H9 (cell line): ENCODE measurements around the gene C13orf42. TPM values are rescaled to one million over a fixed set of nuclear protein-coding genes. Genes with fewer than 3 reads are reported as not detected.

ENCODE experiments used
- DNase-seq: peaks from one replicate; pipeline ENCODE4 v3.0.0-alpha.2; 2017
- H2AFZ ChIP-seq: one replicate; pipeline ENCODE4 v1.6.1; 2013; ENCODE audit warnings: mild to moderate bottlenecking, low read length, control low read depth, moderate library complexity
- H2AK5ac ChIP-seq: 2 replicates; pipeline ENCODE4 v1.6.1; 2013; ENCODE audit warnings: low read length, control low read depth, mixed read lengths; ENCODE audit not compliant: insufficient read length
- H2BK120ac ChIP-seq: one replicate; pipeline ENCODE4 v1.6.1; 2013; ENCODE audit warnings: low read depth, mild to moderate bottlenecking, low read length, control low read depth, inconsistent platforms; ENCODE audit not compliant: poor library complexity, severe bottlenecking
- H2BK12ac ChIP-seq: 2 replicates; pipeline ENCODE4 v1.6.1; 2013; ENCODE audit warnings: low read length, control low read depth, mixed read lengths, low read depth; ENCODE audit not compliant: insufficient read length
- H2BK15ac ChIP-seq: 2 replicates; pipeline ENCODE4 v1.6.1; 2013; ENCODE audit warnings: low read depth, low read length, control low read depth
- H2BK20ac ChIP-seq: one replicate; pipeline ENCODE4 v1.6.1; 2013; ENCODE audit warnings: low read depth, mild to moderate bottlenecking, low read length, control low read depth, inconsistent platforms; ENCODE audit not compliant: poor library complexity, severe bottlenecking
- H2BK5ac ChIP-seq: 2 replicates; pipeline ENCODE4 v1.6.1; 2013; ENCODE audit warnings: low read length, control low read depth, mixed read lengths; ENCODE audit not compliant: insufficient read length
- H3K14ac ChIP-seq: 2 replicates; pipeline ENCODE4 v1.6.1; 2013; ENCODE audit warnings: low read length, control low read depth; ENCODE audit not compliant: insufficient read depth
- H3K18ac ChIP-seq: 2 replicates; pipeline ENCODE4 v1.6.1; 2013; ENCODE audit warnings: low read depth, mild to moderate bottlenecking, mixed read lengths, low read length, control low read depth; ENCODE audit not compliant: insufficient read length
- H3K23ac ChIP-seq: 2 replicates; pipeline ENCODE4 v1.6.1; 2013; ENCODE audit warnings: low read length, control low read depth, mixed read lengths, low read depth; ENCODE audit not compliant: insufficient read length
- H3K23me2 ChIP-seq: 2 replicates; pipeline ENCODE4 v1.6.1; 2013; ENCODE audit warnings: low read depth, mild to moderate bottlenecking, mixed read lengths, low read length, control low read depth; ENCODE audit not compliant: insufficient read length, poor library complexity, severe bottlenecking
- H3K27ac ChIP-seq: 2 replicates; pipeline ENCODE4 v1.5.1; 2013; ENCODE audit warnings: low read length, control low read depth, mixed read lengths, low read depth; ENCODE audit not compliant: insufficient read length
- H3K27me3 ChIP-seq: 2 replicates; pipeline ENCODE4 v1.6.1; 2013; ENCODE audit warnings: low read length, control low read depth, inconsistent platforms; ENCODE audit not compliant: insufficient read depth
- H3K4ac ChIP-seq: 2 replicates; pipeline ENCODE4 v1.6.1; 2013; ENCODE audit warnings: low read depth, mild to moderate bottlenecking, control low read depth, inconsistent platforms, low read length, moderate library complexity
- H3K4me1 ChIP-seq: 2 replicates; pipeline ENCODE4 v1.6.1; 2013; ENCODE audit warnings: low read length, control low read depth, inconsistent platforms; ENCODE audit not compliant: insufficient read depth
- H3K4me2 ChIP-seq: 2 replicates; pipeline ENCODE4 v1.6.1; 2013; ENCODE audit warnings: low read length, control low read depth, mixed read lengths; ENCODE audit not compliant: insufficient read length, insufficient read depth
- H3K56ac ChIP-seq: 2 replicates; pipeline ENCODE4 v1.6.1; 2013; ENCODE audit warnings: low read depth, mild to moderate bottlenecking, mixed read lengths, low read length, control low read depth; ENCODE audit not compliant: insufficient read length
- H3K79me1 ChIP-seq: 2 replicates; pipeline ENCODE4 v1.6.1; 2013; ENCODE audit warnings: low read depth, mild to moderate bottlenecking, moderate library complexity, low read length, control low read depth, inconsistent platforms; ENCODE audit not compliant: insufficient read depth, poor library complexity, severe bottlenecking
- H3K79me2 ChIP-seq: 2 replicates; pipeline ENCODE4 v1.6.1; 2013; ENCODE audit warnings: low read length, control low read depth, inconsistent platforms; ENCODE audit not compliant: insufficient read depth
- H3K9ac ChIP-seq: 2 replicates; pipeline ENCODE4 v1.6.1; 2013; ENCODE audit warnings: low read length, control low read depth, mixed read lengths; ENCODE audit not compliant: insufficient read length; ENCODE audit errors: extremely low read depth
- H3K9me3 ChIP-seq: one replicate; pipeline ENCODE4 v1.6.1; 2013; ENCODE audit warnings: low read depth, low read length, inconsistent platforms; ENCODE audit not compliant: control insufficient read depth
- H3T11ph ChIP-seq: one replicate; pipeline ENCODE4 v1.6.1; 2013; ENCODE audit warnings: mild to moderate bottlenecking, low read length, control low read depth, inconsistent platforms
- H4K20me1 ChIP-seq: one replicate; pipeline ENCODE4 v1.6.1; 2013; ENCODE audit not compliant: control insufficient read depth, insufficient read length, insufficient read depth
- H4K5ac ChIP-seq: 2 replicates; pipeline ENCODE4 v1.6.1; 2013; ENCODE audit warnings: low read depth, mild to moderate bottlenecking, mixed read lengths, low read length, control low read depth; ENCODE audit not compliant: insufficient read length
- H4K8ac ChIP-seq: replicated peaks from 2 replicates; pipeline ENCODE4 v1.6.1; 2013; ENCODE audit warnings: low read length, control low read depth, mixed read lengths, low read depth; ENCODE audit not compliant: insufficient read length
- H4K91ac ChIP-seq: 2 replicates; pipeline ENCODE4 v1.6.1; 2013; ENCODE audit warnings: low read depth, mild to moderate bottlenecking, moderate library complexity, mixed read lengths, low read length, control low read depth; ENCODE audit not compliant: insufficient read length
- H3K27ac Mint-ChIP-seq, 3 experiments: 2 replicates in 2 of 3; 3 replicates in 1 of 3; pipeline ENCODE4 v1.8.0; 2020 to 2021; ENCODE audit warnings: mixed read lengths in 3 of 3, mild to moderate bottlenecking in 1 of 3, moderate library complexity in 1 of 3
- H3K27me3 Mint-ChIP-seq: 2 replicates; pipeline ENCODE4 v1.8.0; 2021; ENCODE audit warnings: low read depth, mild to moderate bottlenecking, moderate library complexity, mixed read lengths
- H3K36me3 Mint-ChIP-seq, 3 experiments: 2 replicates in 2 of 3; 3 replicates in 1 of 3; pipeline ENCODE4 v1.8.0; 2020 to 2021; ENCODE audit warnings: low read depth in 3 of 3, mixed read lengths in 3 of 3; ENCODE audit not compliant: insufficient read depth in 1 of 3
- H3K4me1 Mint-ChIP-seq, 2 experiments: 2 replicates each; pipeline ENCODE4 v1.8.0; 2020; ENCODE audit warnings: mixed read lengths in 2 of 2
- H3K4me3 Mint-ChIP-seq, 2 experiments: 2 replicates in 1 of 2; 3 replicates in 1 of 2; pipeline ENCODE4 v1.8.0; 2020 to 2021; ENCODE audit warnings: mild to moderate bottlenecking in 2 of 2, mixed read lengths in 2 of 2, moderate library complexity in 1 of 2
- H3K9me3 Mint-ChIP-seq, 2 experiments: 2 replicates in 1 of 2; 3 replicates in 1 of 2; pipeline ENCODE4 v1.8.0; 2020; ENCODE audit warnings: mild to moderate bottlenecking in 2 of 2, mixed read lengths in 2 of 2, moderate library complexity in 1 of 2
- WGBS: extraction: QIAGEN DNeasy Blood & Tissue Kit; methylation state at CpG from one replicate; pipeline ENCODE4 v1.1.7; 2013; ENCODE audit warnings: missing lambda C conversion rate, low lambda C conversion rate, mixed read lengths; ENCODE audit not compliant: insufficient read length; ENCODE audit errors: extremely low coverage; 5-methylcytosine and 5-hydroxymethylcytosine counted together
- total RNA-seq: library from RNA; stranded (reverse); gene quantifications from 2 replicates; pipeline ENCODE4 v1.2.1, GENCODE V29; 2021
- TF ChIP-seq, protein P1 (sequence below): fragments of 200-600 bp; sonication (generic); conservative IDR thresholded peaks from 3 replicates; pipeline ENCODE4 v1.8.0; 2021; ENCODE audit warnings: antibody characterized with exemption, mild to moderate bottlenecking

The C13orf42 gene
- total RNA-seq, 1 experiment from 2014 or later = 16.5 TPM

DNA sequence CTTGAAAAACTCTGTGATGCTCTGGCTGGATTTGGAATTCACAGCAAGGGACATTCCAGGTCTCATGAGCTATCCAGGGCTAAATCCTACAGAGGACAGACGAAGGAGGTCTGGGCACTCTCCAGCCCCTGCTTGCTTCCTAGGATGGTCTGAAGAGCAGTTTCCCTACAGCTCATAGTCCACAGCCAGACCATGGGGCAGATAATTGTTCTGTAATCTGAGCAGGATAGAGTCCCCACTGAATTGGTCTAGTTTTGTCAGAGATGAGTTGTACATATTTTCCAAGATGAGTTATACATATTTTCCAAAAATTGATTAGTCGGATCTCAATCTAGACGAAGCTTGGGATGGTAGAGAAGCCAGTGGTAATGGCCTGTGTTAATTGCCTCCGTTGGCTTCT is 75.6 kb downstream of the C13orf42 start:
- no peak overlapping the region for H4K8ac ChIP-seq
- H3K4me2 ChIP-seq = no peak overlapping the region
- H4K91ac ChIP-seq = no peak overlapping the region
- no peak overlapping the region for H3K4ac ChIP-seq
- peaks cover 2% of the 10 kb centered on the region; the same call in 1 of the 2 replicates for H3K4me1 ChIP-seq
- no peak overlapping the region for H2AFZ ChIP-seq
- no peak overlapping the region for H2AK5ac ChIP-seq
- H2BK12ac ChIP-seq = no peak overlapping the region
- H3K27me3 ChIP-seq = no peaks in the 10 kb centered on the region
- no peak overlapping the region for H4K5ac ChIP-seq
- H3K4me1 Mint-ChIP-seq = peaks cover 9 to 11% of the 10 kb centered on the region in 2 experiments
- no peak overlapping the region for H2BK120ac ChIP-seq
- H3K18ac ChIP-seq = no peak overlapping the region
- no peaks in the 10 kb centered on the region for H3K79me2 ChIP-seq
- H3K9me3 ChIP-seq = no peaks in the 10 kb centered on the region
- no peak for DNase-seq
- peaks cover 2% of the 10 kb centered on the region; the same call in 1 of the 2 replicates for H3K27me3 Mint-ChIP-seq
- no peak overlapping the region for H3T11ph ChIP-seq
- no CpG with 5 or more reads among the region's 4 CpGs for WGBS
- no peaks in the 10 kb centered on the region for H3K23me2 ChIP-seq
- no peak overlapping the region for H3K27ac ChIP-seq
- TF ChIP-seq, protein P1, sequence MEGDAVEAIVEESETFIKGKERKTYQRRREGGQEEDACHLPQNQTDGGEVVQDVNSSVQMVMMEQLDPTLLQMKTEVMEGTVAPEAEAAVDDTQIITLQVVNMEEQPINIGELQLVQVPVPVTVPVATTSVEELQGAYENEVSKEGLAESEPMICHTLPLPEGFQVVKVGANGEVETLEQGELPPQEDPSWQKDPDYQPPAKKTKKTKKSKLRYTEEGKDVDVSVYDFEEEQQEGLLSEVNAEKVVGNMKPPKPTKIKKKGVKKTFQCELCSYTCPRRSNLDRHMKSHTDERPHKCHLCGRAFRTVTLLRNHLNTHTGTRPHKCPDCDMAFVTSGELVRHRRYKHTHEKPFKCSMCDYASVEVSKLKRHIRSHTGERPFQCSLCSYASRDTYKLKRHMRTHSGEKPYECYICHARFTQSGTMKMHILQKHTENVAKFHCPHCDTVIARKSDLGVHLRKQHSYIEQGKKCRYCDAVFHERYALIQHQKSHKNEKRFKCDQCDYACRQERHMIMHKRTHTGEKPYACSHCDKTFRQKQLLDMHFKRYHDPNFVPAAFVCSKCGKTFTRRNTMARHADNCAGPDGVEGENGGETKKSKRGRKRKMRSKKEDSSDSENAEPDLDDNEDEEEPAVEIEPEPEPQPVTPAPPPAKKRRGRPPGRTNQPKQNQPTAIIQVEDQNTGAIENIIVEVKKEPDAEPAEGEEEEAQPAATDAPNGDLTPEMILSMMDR = no peak
- H2BK20ac ChIP-seq = no peak overlapping the region
- no peak overlapping the region; a peak in 1 of 7 replicates for H3K27ac Mint-ChIP-seq
- no peaks in the 10 kb centered on the region for H3K9me3 Mint-ChIP-seq
- H3K23ac ChIP-seq = no peak overlapping the region
- no peaks in the 10 kb centered on the region for H4K20me1 ChIP-seq
- no peak overlapping the region for H3K56ac ChIP-seq
- no peak overlapping the region for H3K9ac ChIP-seq
- no peak overlapping the region for H2BK15ac ChIP-seq
- H3K4me3 Mint-ChIP-seq = no peak overlapping the region
- no peak overlapping the region for H2BK5ac ChIP-seq
- no peaks in the 10 kb centered on the region; a peak in 1 of 7 replicates for H3K36me3 Mint-ChIP-seq
- no peak overlapping the region for H3K14ac ChIP-seq
- no peaks in the 10 kb centered on the region for H3K79me1 ChIP-seq
